Left renal cortex interstitium (tissue), 4 donors: ENCODE measurements around the gene DOCK10. TPM values are rescaled to one million over a fixed set of nuclear protein-coding genes. Genes with fewer than 3 reads are reported as not detected.

Experiments used
- DNase-seq, 4 donors: peaks; one replicate each; pipeline ENCODE4 v3.0.0-alpha.2; 2013; ENCODE audit warnings: low read depth in 4 of 4, low spot score in 2 of 4, missing footprints in 1 of 4
- polyA plus RNA-seq, 4 donors: library from polyadenylated mRNA; unstranded; fragments of 120-200 nt; gene quantifications; one replicate each; pipeline ENCODE4 v1.2.1, GENCODE V29; 2013; ENCODE audit not compliant: insufficient read length in 4 of 4

The DOCK10 gene
- polyA plus RNA-seq, 4 donors: 10.6 to 13.3 (median 11.2) TPM

- DNase-seq: no peak
Measured at GRCh38 chr2:225017098-225017685, 25.1 kb downstream of the DOCK10 start.

- no peak for DNase-seq
Measured at GRCh38 chr2:225013425-225014365, 28.6 kb downstream of the DOCK10 start.

GRCh38 chr2:225011585-225011984, 30.7 kb downstream of the DOCK10 start:
- no peak for DNase-seq

- no peak for DNase-seq
Measured at GRCh38 chr2:225010804-225011203, 31.5 kb downstream of the DOCK10 start.

- no peak for DNase-seq
Measured at GRCh38 chr2:225009768-225010167, 32.5 kb downstream of the DOCK10 start.

- DNase-seq: no peak
Measured at GRCh38 chr2:225008935-225009334, 33.3 kb downstream of the DOCK10 start.

GRCh38 chr2:225008179-225008856, 34.0 kb downstream of the DOCK10 start:
- no peak for DNase-seq

- DNase-seq: no peak
Measured at GRCh38 chr2:225006730-225007129, 35.5 kb downstream of the DOCK10 start.

- DNase-seq: no peak
Measured at GRCh38 chr2:225004597-225004996, 37.7 kb downstream of the DOCK10 start.

- no peak for DNase-seq
Measured at GRCh38 chr2:225002656-225003045, 39.6 kb downstream of the DOCK10 start.

- peak in 2 of 4 donors; percentile 41 to 67 for DNase-seq
Measured at GRCh38 chr2:225002039-225002655, 40.1 kb downstream of the DOCK10 start.

GRCh38 chr2:224999754-225000153, 42.5 kb downstream of the DOCK10 start:
- no peak for DNase-seq

GRCh38 chr2:224999321-224999720, 42.9 kb downstream of the DOCK10 start:
- DNase-seq: no peak

- DNase-seq: no peak
Measured at GRCh38 chr2:224997802-224998201, 44.5 kb downstream of the DOCK10 start.

- no peak for DNase-seq
Measured at GRCh38 chr2:224995419-224995818, 46.8 kb downstream of the DOCK10 start.

GRCh38 chr2:224994242-224994823, 47.9 kb downstream of the DOCK10 start:
- DNase-seq: no peak

- DNase-seq: no peak
Measured at GRCh38 chr2:224990710-224991109, 51.6 kb downstream of the DOCK10 start.

- DNase-seq: no peak
Measured at GRCh38 chr2:224987733-224988132, 54.5 kb downstream of the DOCK10 start.

GRCh38 chr2:224986477-224986876, 55.8 kb downstream of the DOCK10 start:
- no peak for DNase-seq

GRCh38 chr2:224984637-224985036, 57.6 kb downstream of the DOCK10 start:
- no peak for DNase-seq
